Suppressor macrophage treated with lipopolysaccharide for 1 hour (primary cell): ENCODE measurements around the gene SLF2.
"Not testable (repeated sequence)": the region's sequence is repeated elsewhere in the genome, so short reads cannot be mapped to it uniquely, and the experiment has no call there.

Source experiments
- DNase-seq, 3 donors: peaks; one replicate each; pipeline ENCODE4 v3.0.0-alpha.2; 2020 to 2022

SLF2 gene

GRCh38 chr10:100878291-100878910, 34.4 kb upstream of the SLF2 start:
- DNase-seq = peak; percentile 57 to 60 (median 59)

GRCh38 chr10:100879741-100880360, 32.9 kb upstream of the SLF2 start:
- no peak for DNase-seq

- peak in 1 of 3 donors; percentile 37 for DNase-seq
Measured at GRCh38 chr10:100881556-100882213, 31.1 kb upstream of the SLF2 start.

- DNase-seq = no peak
Measured at GRCh38 chr10:100882252-100882651, 30.5 kb upstream of the SLF2 start.

GRCh38 chr10:100882671-100883311, 30.0 kb upstream of the SLF2 start:
- DNase-seq = no peak

- DNase-seq = no peak
Measured at GRCh38 chr10:100883312-100883821, 29.4 kb upstream of the SLF2 start.

- DNase-seq = not testable (repeated sequence)
Measured at GRCh38 chr10:100885611-100886010, 27.2 kb upstream of the SLF2 start.

GRCh38 chr10:100886091-100886490, 26.7 kb upstream of the SLF2 start:
- DNase-seq = no peak

GRCh38 chr10:100886521-100886920, 26.2 kb upstream of the SLF2 start:
- no peak for DNase-seq

GRCh38 chr10:100886963-100887362, 25.8 kb upstream of the SLF2 start:
- DNase-seq = no peak

- DNase-seq = no peak
Measured at GRCh38 chr10:100887761-100888296, 24.9 kb upstream of the SLF2 start.

GRCh38 chr10:100888957-100889356, 23.8 kb upstream of the SLF2 start:
- peak in 1 of 3 donors; percentile 22 for DNase-seq

GRCh38 chr10:100889546-100889945, 23.2 kb upstream of the SLF2 start:
- DNase-seq = no peak

GRCh38 chr10:100890141-100890672, 22.6 kb upstream of the SLF2 start:
- DNase-seq = no peak

- DNase-seq = no peak
Measured at GRCh38 chr10:100890673-100891317, 22.0 kb upstream of the SLF2 start.

- no peak for DNase-seq
Measured at GRCh38 chr10:100894033-100894432, 18.7 kb upstream of the SLF2 start.

- DNase-seq = peak; percentile 29 to 42 (median 29)
Measured at GRCh38 chr10:100894589-100895294, 18.0 kb upstream of the SLF2 start.

GRCh38 chr10:100895346-100895745, 17.4 kb upstream of the SLF2 start:
- DNase-seq = no peak

- DNase-seq = no peak
Measured at GRCh38 chr10:100895896-100896295, 16.9 kb upstream of the SLF2 start.

GRCh38 chr10:100896876-100897461, 15.8 kb upstream of the SLF2 start:
- no peak for DNase-seq

GRCh38 chr10:100897976-100898375, 14.8 kb upstream of the SLF2 start:
- DNase-seq = no peak
